MM.1S (cell line): ENCODE data around the gene MYO16.

Source experiments
- DNase-seq: peaks from one replicate; pipeline ENCODE4 v3.0.0-alpha.2; 2015
- H2AFZ ChIP-seq: fragments of 300-600 bp; sonication (generic); 2 replicates; pipeline ENCODE4 v1.6.0; 2016; ENCODE audit warnings: antibody characterized with exemption, low read length
- H3F3A ChIP-seq: fragments of 300-600 bp; sonication (generic); 2 replicates; pipeline ENCODE4 v1.6.1; 2016; ENCODE audit warnings: mild to moderate bottlenecking, antibody characterized with exemption, low read length, moderate library complexity, mixed read lengths; ENCODE audit not compliant: insufficient read depth
- H3K27ac ChIP-seq: fragments of 300-600 bp; sonication (generic); 2 replicates; pipeline ENCODE4 v1.5.1; 2016; ENCODE audit warnings: mild to moderate bottlenecking, low read length
- H3K27me3 ChIP-seq: fragments of 300-600 bp; sonication (generic); replicated peaks from 2 replicates; pipeline ENCODE4 v1.6.0; 2016; ENCODE audit warnings: low read length; ENCODE audit not compliant: insufficient read depth
- H3K36me3 ChIP-seq: fragments of 300-600 bp; sonication (generic); replicated peaks from 2 replicates; pipeline ENCODE4 v1.6.1; 2016; ENCODE audit warnings: mild to moderate bottlenecking, low read length, mixed read lengths; ENCODE audit not compliant: insufficient read depth
- H3K4me1 ChIP-seq: fragments of 300-600 bp; sonication (generic); 2 replicates; pipeline ENCODE4 v1.6.1; 2016; ENCODE audit warnings: low read length, mixed read lengths
- H3K4me2 ChIP-seq: fragments of 300-600 bp; sonication (generic); 2 replicates; pipeline ENCODE4 v1.6.0; 2016; ENCODE audit warnings: low read depth, low read length
- H3K4me3 ChIP-seq: fragments of 300-600 bp; sonication (generic); 2 replicates; pipeline ENCODE4 v1.5.1; 2016; ENCODE audit warnings: low read length, mixed read lengths
- H3K79me2 ChIP-seq: fragments of 300-600 bp; sonication (generic); 2 replicates; pipeline ENCODE4 v1.6.1; 2016; ENCODE audit warnings: mixed run types, low read length, mixed read lengths
- H3K9ac ChIP-seq: fragments of 300-600 bp; sonication (generic); 2 replicates; pipeline ENCODE4 v1.6.1; 2016; ENCODE audit warnings: low read length, mixed read lengths
- H3K9me2 ChIP-seq: fragments of 300-600 bp; sonication (generic); replicated peaks from 2 replicates; pipeline ENCODE4 v1.6.1; 2016; ENCODE audit warnings: mild to moderate bottlenecking, low read length, mixed read lengths; ENCODE audit not compliant: insufficient read depth
- H3K9me3 ChIP-seq: fragments of 300-600 bp; sonication (generic); replicated peaks from 2 replicates; pipeline ENCODE4 v1.6.1; 2016; ENCODE audit warnings: mild to moderate bottlenecking, low read length, mixed read lengths; ENCODE audit not compliant: insufficient read depth
- H4K20me1 ChIP-seq: fragments of 300-600 bp; sonication (generic); 2 replicates; pipeline ENCODE4 v1.6.1; 2016; ENCODE audit warnings: mild to moderate bottlenecking, low read length, moderate library complexity, mixed read lengths; ENCODE audit not compliant: insufficient read depth
- CTCF ChIP-seq: fragments of 300-600 bp; sonication (generic); IDR thresholded peaks from 2 replicates; pipeline ENCODE4 v1.5.1; 2016; ENCODE audit warnings: antibody characterized with exemption, low read length, mixed read lengths
- EZH2 ChIP-seq: fragments of 300-600 bp; sonication (generic); optimal IDR thresholded peaks from 2 replicates; pipeline ENCODE3; 2017; ENCODE audit warnings: low read depth, mild to moderate bottlenecking, antibody characterized with exemption, low read length, mixed read lengths
- EZH2phosphoT487 ChIP-seq: fragments of 300-600 bp; sonication (generic); IDR thresholded peaks from 2 replicates; pipeline ENCODE4 v1.6.1; 2018; ENCODE audit warnings: antibody characterized with exemption, low read length

Gene MYO16

GRCh38 chr13:109235901-109236300 lies 606.5 kb downstream of the MYO16 start:
- Histone ChIP-seq H3K9me2 (no peaks in the 10 kb centered on the region), H3F3A (no peaks in the 10 kb centered on the region), H3K27me3 (no peaks in the 10 kb centered on the region), H3K27ac (no peak overlapping the region), H3K9ac (no peak overlapping the region), H2AFZ (no peak overlapping the region), H3K4me3 (no peak overlapping the region), H3K9me3 (no peaks in the 10 kb centered on the region), H3K4me2 (no peak overlapping the region), H3K4me1 (no peaks in the 10 kb centered on the region), H3K36me3 (no peaks in the 10 kb centered on the region), H3K79me2 (no peaks in the 10 kb centered on the region), H4K20me1 (no peaks in the 10 kb centered on the region)
- no peak for TF ChIP-seq CTCF
- no peak for TF ChIP-seq EZH2phosphoT487
- no peak for TF ChIP-seq EZH2
- no peak for DNase-seq

- H3K9ac ChIP-seq = no peak overlapping the region
- H3K9me3 ChIP-seq = no peaks in the 10 kb centered on the region
- DNase-seq = no peak
- TF ChIP-seq EZH2 (no peak), CTCF (no peak), EZH2phosphoT487 (no peak)
- H3K9me2 ChIP-seq = no peaks in the 10 kb centered on the region
- H4K20me1 ChIP-seq = no peaks in the 10 kb centered on the region
- no peak overlapping the region for H3K4me2 ChIP-seq
- no peaks in the 10 kb centered on the region for H3K4me1 ChIP-seq
- no peaks in the 10 kb centered on the region for H3F3A ChIP-seq
- H3K27ac ChIP-seq = no peak overlapping the region
- H3K4me3 ChIP-seq = no peak overlapping the region
- H3K36me3 ChIP-seq = no peaks in the 10 kb centered on the region
- no peak overlapping the region for H2AFZ ChIP-seq
- H3K79me2 ChIP-seq = no peaks in the 10 kb centered on the region
- no peaks in the 10 kb centered on the region for H3K27me3 ChIP-seq
Measured at GRCh38 chr13:109241160-109241559, 611.7 kb downstream of the MYO16 start.

GRCh38 chr13:109243311-109243951 lies 614.0 kb downstream of the MYO16 start:
- no peak for DNase-seq
- Histone ChIP-seq H3K4me1 (no peaks in the 10 kb centered on the region), H2AFZ (no peak overlapping the region), H3K27me3 (no peaks in the 10 kb centered on the region), H4K20me1 (no peaks in the 10 kb centered on the region), H3K4me2 (no peak overlapping the region), H3K27ac (no peak overlapping the region), H3K9me3 (no peaks in the 10 kb centered on the region), H3K36me3 (no peaks in the 10 kb centered on the region), H3K9ac (no peak overlapping the region), H3K4me3 (no peak overlapping the region), H3K9me2 (no peaks in the 10 kb centered on the region), H3F3A (no peaks in the 10 kb centered on the region), H3K79me2 (no peaks in the 10 kb centered on the region)
- no peak for TF ChIP-seq CTCF
- no peak for TF ChIP-seq EZH2
- TF ChIP-seq EZH2phosphoT487 = no peak
